NCI-H1694 (cell line): ENCODE measurements around the gene PIP4K2A.

Experiments
- DNase-seq: peaks from one replicate; lab custom pipeline; 2025; lab: John Stamatoyannopoulos, UW

Gene PIP4K2A

GRCh38 chr10:22666287-22667092 is 47.9 kb downstream of the PIP4K2A start:
- DNase-seq = no peak

GRCh38 chr10:22665329-22665728 is 49.0 kb downstream of the PIP4K2A start:
- DNase-seq = no peak

GRCh38 chr10:22662733-22663330 is 51.5 kb downstream of the PIP4K2A start:
- DNase-seq = no peak

- no peak for DNase-seq
Measured at GRCh38 chr10:22659866-22660265, 54.5 kb downstream of the PIP4K2A start.

- no peak for DNase-seq
Measured at GRCh38 chr10:22658745-22659410, 55.5 kb downstream of the PIP4K2A start.

- DNase-seq = no peak
Measured at GRCh38 chr10:22657566-22658225, 56.7 kb downstream of the PIP4K2A start.

GRCh38 chr10:22657024-22657423 is 57.4 kb downstream of the PIP4K2A start:
- DNase-seq = no peak

- DNase-seq = no peak
Measured at GRCh38 chr10:22656036-22656435, 58.3 kb downstream of the PIP4K2A start.

GRCh38 chr10:22655312-22655981 is 58.9 kb downstream of the PIP4K2A start:
- DNase-seq = no peak

- DNase-seq = no peak
Measured at GRCh38 chr10:22652988-22653481, 61.3 kb downstream of the PIP4K2A start.

GRCh38 chr10:22651276-22651980 is 63.0 kb downstream of the PIP4K2A start:
- DNase-seq = no peak

- DNase-seq = no peak
Measured at GRCh38 chr10:22649994-22650393, 64.4 kb downstream of the PIP4K2A start.

GRCh38 chr10:22649390-22649841 is 65.0 kb downstream of the PIP4K2A start:
- no peak for DNase-seq

- DNase-seq = no peak
Measured at GRCh38 chr10:22648547-22648961, 65.8 kb downstream of the PIP4K2A start.

- DNase-seq = no peak
Measured at GRCh38 chr10:22647244-22647643, 67.1 kb downstream of the PIP4K2A start.

GRCh38 chr10:22646388-22646853 is 68.0 kb downstream of the PIP4K2A start:
- no peak for DNase-seq

- DNase-seq = no peak
Measured at GRCh38 chr10:22644222-22644621, 70.2 kb downstream of the PIP4K2A start.

GRCh38 chr10:22643775-22644174 is 70.6 kb downstream of the PIP4K2A start:
- DNase-seq = no peak

GRCh38 chr10:22643116-22643515 is 71.3 kb downstream of the PIP4K2A start:
- no peak for DNase-seq

GRCh38 chr10:22641743-22642142 is 72.6 kb downstream of the PIP4K2A start:
- DNase-seq = no peak

GRCh38 chr10:22640359-22640758 is 74.0 kb downstream of the PIP4K2A start:
- DNase-seq = no peak
